G401.6 (cell line): Measurements from ENCODE around the gene APOF.
A peak's percentile ranks its signal among the peaks of the same experiment; 100 is the strongest.
"Not testable (repeated sequence)": the region's sequence is repeated elsewhere in the genome, so short reads cannot be mapped to it uniquely, and the experiment has no call there.

Experiments used
- FAIRE-seq: peaks from 2 replicates; lab custom pipeline; 2012; peaks lifted over from hg19 to GRCh38; lab: Jason Lieb, UNC

The APOF gene

GRCh38 chr12:56366948-56367347, 4.3 kb upstream of the APOF start:
- no peak for FAIRE-seq

DNA sequence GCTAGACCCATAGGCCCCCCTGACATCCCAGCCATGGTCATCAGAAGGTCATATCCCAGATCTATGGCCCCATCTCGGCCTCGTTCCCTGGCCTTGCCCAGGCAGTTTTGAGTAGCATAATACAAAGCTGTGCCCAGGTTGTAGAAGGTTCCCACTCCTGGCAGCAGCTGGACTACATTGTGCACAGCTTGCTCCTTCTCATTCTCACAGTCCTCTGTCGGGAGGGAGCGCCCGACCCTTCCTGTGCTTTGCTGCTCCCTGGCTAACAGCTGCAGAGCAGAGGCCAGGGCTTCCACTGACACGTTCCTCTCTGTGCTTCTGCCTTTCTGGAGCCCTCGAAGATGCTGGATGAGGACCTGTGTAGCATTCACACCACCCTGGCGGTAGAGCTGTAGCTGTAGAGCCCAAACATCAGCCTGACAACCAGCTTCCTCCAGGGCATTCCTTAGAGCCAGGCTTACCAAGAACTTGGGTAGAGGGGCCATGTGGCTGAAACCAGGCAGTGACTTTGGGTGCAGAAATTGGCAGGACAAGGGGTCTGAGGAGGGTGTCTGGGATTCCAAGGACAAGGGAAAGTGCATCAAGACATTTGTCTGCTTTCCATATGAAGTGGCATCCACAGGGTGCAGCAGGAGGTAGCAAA, 1.0 kb downstream of the APOF start:
- no peak for FAIRE-seq

DNA sequence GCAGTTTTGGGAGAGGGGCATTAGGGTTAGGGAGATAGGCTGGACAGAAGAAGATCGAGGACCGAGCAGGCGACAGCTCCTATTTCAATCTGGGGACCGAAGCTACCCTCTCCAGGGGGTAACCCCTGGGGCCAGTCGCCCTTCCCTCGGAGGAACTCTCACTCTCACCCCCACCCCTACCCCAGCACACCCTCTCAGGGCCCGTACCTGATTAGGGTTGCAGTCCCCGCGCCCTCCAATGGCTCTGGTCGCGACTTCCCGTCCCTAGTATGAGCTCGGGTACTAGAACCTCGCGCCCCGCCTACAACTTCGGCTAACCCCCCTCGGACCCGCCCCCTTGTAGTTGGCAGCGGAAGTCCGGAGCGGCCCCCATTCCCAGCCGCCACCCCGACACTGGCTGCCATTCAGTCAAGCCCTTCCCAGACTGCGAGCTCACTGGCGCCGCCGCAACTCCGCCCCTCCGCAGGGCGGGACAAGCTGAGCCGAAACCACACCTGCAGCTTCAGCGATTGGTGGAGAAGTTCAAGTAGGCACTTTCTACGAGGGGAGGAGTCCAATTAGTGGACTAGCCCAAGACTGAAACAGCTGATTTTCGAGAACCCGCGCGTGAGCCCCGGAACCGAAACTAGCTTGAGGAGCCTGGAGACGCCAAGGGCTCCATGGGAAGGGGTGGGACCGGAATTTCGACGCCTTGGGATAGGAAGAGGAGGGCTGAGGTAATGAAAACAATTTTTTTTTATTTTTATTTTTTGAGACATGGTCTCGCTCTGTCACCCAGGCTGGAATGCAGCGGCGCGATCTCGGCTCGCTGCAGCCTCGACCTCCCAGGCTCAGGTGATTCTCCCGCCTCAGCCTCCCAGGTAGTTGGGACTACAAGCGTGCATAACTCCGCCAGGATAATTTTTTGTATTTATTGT, 2.5 kb downstream of the APOF start, which contains the start of gene STAT2:
Gene STAT2, minus strand, starts transcription at position 257 of the 917 bp plus-strand sequence. CDS start 3,536 bp downstream, outside the sequence.
- FAIRE-seq = peak; percentile 100

- FAIRE-seq = no peak
Measured at GRCh38 chr12:56358836-56359532, 3.7 kb downstream of the APOF start.

- FAIRE-seq = no peak
Measured at GRCh38 chr12:56351325-56351724, 11.3 kb downstream of the APOF start.

DNA sequence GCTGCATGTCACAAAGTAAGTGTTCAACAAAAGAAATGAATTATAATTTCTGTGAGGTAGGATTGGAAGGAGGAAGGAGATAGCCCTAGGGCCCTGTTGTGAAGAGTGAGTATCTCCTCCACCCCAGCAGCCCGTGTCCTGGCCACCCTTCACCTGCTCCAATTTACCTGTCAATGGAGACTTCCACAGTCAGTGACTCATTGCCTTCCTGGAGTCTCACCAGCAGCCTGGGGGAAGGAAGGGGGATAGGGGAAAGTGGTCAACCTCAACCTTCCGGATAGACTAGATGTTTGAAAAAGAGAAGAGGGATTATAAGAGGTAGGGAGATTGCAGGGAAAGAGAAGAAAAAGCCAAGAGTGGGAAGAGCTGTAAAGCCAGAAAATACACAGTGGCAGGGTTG, 12.0 kb downstream of the APOF start:
- no peak for FAIRE-seq

GRCh38 chr12:56348776-56349175, 13.9 kb downstream of the APOF start:
- FAIRE-seq = no peak

DNA sequence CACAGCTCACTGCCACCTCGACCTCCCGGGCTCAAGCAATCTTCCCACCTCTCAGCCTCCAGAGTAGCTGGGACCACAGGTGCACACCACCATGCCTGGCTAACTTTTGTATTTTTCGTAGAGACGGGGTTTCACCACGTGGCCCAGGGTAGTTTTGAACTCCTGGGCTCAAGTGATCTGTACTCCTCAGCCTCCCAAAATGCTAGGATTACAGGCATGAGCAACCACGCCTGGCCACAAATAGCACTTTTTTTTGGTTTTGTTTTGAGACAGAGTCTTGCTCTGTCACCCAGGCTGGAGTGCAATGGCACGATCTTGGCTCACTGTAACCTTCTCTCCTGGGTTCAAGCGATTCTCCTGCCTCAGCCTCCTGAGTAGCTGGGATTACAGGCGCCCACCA, 15.4 kb downstream of the APOF start:
- FAIRE-seq = not testable (repeated sequence)

DNA sequence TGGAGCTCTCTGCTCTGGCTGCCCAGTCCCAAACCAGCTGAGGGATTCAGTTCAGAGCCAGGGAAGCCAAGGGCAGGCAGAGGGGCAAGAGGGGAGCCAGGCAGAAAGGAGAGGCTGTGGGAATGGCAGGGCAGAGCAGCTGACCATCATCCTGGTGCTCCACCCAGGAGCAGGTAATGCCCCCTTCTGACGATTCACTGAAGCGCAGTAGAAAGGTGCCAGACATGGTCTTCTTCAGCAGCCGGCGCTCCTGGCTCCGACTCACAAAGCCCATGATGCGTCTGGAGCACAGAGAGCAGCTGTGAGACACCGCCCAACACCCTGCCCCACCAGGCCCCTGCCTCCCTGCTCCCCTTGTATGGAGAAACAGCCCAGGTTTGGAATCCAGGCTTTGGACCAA, 16.0 kb downstream of the APOF start:
- FAIRE-seq = no peak

- FAIRE-seq = not testable (repeated sequence)
Measured at GRCh38 chr12:56342290-56342689, 20.4 kb downstream of the APOF start.

DNA sequence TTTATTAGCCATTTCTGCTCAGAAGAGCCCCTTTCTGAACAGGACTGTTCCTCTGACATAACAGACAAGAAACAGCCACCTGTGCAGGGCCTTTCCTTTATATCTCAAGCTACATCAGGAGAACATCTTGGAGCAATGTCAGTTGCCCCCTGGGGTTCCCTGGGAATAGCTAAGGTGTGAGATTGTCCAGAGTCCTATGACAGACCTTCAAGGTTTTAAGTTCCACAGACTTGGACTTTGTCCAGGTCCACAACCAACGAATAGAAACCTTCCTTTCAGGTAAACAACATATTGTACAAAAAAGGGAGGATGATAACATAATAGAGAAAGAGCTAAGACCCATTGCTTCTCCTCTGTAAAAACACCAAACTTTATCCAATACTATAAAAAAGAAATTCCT, 21.0 kb downstream of the APOF start:
- no peak for FAIRE-seq

DNA sequence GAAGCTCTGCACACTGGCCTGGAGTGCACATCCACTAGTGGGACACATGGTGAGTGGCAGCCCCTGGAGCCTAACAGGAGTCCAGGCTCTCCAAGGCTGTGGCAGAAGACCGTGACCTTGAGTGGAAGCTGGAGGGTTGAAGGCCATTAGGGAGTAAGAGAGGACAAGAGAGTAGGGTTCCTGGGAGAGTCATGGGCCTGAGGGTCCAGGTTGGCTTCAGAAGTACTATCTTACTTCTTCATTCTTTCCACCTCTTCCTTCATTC, 23.6 kb downstream of the APOF start:
- no peak for FAIRE-seq

GRCh38 chr12:56338308-56339157, 24.1 kb downstream of the APOF start, which contains the start of gene IL23A:
IL23A (plus strand) TSS chr12:56338884; CDS start chr12:56339045, 161 bp downstream.
- FAIRE-seq = no peak

- FAIRE-seq = no peak
Measured at GRCh38 chr12:56337753-56338251, 24.9 kb downstream of the APOF start.

- FAIRE-seq = no peak
Measured at GRCh38 chr12:56336361-56337167, 26.1 kb downstream of the APOF start.

GRCh38 chr12:56335527-56335926, 27.1 kb downstream of the APOF start:
- not testable (repeated sequence) for FAIRE-seq

- no peak for FAIRE-seq
Measured at GRCh38 chr12:56334490-56334793, 28.2 kb downstream of the APOF start.

- peak; percentile 94 for FAIRE-seq
Measured at GRCh38 chr12:56333679-56334489, 28.8 kb downstream of the APOF start, which contains the start of gene PAN2. PAN2 (minus strand) TSS chr12:56334000; CDS start chr12:56333094, 906 bp downstream.

- no peak for FAIRE-seq
Measured at GRCh38 chr12:56333197-56333678, 29.4 kb downstream of the APOF start.
